ENCODE results near the gene SKIDA1. TPM values are rescaled to one million over a fixed set of nuclear protein-coding genes. Genes with fewer than 3 reads are reported as not detected.
A peak's percentile ranks its signal among the peaks of the same experiment; 100 is the strongest.

Gene SKIDA1
- total RNA-seq, 1 donor from 2014 or later: 2.6 TPM

DNA sequence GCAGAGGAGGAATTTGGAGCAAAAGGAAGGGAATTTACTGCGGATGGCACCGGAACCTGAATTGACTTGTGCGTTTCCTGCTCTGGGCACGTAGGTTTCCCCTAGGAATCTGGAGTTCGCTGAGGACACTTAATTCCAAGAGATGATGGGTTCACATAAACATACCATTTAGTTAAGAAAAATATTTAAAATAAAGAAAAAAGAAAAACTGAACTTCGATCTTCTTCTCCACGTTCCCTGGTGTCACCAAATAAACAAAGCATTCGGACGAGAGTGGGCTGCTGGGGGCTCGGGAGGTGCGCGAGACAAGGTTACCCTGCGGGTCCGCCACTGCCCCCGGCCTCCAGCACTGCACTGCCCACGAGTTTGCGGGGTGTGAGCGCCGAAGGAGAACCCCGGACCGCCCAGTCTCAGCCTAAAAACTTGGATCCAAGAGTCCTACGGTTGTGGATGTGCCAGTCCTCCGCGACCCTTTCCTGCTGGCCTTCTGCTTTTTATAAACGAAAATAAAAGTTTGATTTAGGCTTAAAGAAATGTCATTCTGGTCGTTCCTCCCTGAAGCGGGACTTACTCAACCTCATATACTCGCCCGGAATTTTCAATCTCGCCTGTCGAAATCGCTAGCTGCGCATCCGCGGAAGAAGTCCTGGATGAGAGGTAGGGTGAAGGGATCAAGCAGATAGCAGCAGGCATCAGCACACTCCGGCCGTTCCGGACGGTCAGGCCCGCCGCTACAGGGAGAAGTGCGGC lies 30.3 kb downstream of the SKIDA1 start:
- ATAC-seq (no peak), DNase-seq (ENCODE audit: missing footprints) (no peak)
- intact Hi-C loops (cut with DNase I): loop anchor here (1.0 to 10.0 kb wide), 4 partner anchors 217 to 730 kb away; no protein-coding TSS in a partner anchor

DNA sequence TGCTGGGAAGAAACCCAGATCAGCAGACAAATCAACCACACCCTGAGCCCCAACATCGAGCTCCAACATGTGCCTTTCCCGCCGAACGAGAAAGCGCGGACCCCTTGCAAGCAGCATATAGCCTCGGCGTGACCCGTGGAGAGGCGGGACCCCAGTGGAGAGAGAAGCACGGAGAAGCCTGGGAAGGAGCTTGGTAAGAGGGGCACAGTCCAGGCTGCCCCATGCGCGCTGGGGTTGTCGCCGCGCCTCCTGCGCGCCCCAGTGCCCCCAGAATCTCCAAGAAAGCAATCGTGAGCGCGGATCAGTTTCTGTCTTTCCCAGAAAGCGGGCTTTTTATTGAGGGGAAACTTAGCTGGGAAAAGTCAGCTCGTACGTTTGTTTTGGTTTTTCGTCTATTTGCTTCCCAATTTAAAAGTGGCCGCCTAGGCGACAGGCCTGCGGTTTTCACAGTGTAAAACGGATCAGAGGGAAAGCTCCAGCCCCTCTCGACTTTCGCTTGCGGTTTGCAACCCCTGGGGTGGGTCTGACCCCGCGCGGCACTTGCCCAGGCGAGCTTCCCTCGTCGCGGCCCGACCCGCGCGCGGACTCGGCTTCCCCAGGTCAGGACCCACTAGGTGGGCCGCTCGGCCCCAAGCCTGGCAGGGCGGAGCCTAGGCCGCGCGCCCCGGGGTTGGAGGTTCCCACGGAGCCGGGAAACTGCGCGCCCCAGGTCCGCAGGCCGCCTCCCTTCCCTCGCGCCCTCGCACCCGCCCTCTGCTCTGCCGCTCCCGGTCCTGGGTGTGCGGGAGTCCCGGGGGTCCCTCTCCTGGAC lies 31.1 kb downstream of the SKIDA1 start:
- peak; percentile 71 for DNase-seq (ENCODE audit: missing footprints)

DNA sequence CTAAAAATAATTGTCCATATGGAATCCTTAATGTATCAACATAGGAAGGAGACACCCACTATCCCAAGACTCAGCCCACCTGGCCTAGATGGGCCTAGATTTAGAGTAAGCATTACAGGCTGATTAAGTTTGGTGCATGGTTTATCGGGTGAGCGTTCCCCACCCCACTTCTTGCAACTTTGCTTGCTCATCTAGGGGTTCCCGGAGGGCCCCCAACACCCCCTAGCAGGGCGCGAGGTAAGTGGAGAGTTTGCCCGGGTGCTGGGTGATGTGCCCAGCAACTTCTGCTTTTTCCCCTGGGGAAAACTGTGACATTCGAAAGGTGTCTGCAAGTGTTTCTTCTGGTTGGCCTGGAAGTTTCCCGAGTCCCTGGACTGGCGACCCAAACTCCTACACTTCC lies 31.7 kb downstream of the SKIDA1 start:
- no peak for DNase-seq (ENCODE audit: missing footprints)
- ATAC-seq: no peak
- intact Hi-C loops (cut with DNase I): loop anchor here (2.0 to 10.0 kb wide), 3 partner anchors 419 to 731 kb away; no protein-coding TSS in a partner anchor

More for the DNA sequence above, 31.1 kb downstream of the SKIDA1 start:
- peak; percentile 42 for ATAC-seq
- intact Hi-C loops (cut with DNase I): loop anchor here (1.0 to 10.0 kb wide), 4 partner anchors 216 to 730 kb away; no protein-coding TSS in a partner anchor

DNA sequence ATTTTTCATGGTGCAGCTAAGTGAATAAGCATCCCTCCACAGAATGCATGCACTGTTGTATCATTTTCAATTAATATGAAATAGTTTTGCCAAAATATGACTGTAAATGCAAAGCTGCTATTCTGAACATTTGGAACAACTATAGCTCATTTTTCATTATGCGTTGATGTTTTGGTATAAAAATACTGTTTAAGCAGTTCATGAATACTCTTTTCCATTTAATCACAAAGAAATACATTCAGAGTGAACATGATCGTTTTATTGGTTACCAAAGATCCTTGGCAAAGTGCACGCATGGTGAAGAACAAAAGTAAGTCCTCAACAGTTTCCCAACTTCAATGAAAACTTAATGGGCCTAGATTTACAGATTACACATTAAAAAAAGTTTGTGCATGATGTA lies 33.1 kb downstream of the SKIDA1 start:
- DNase-seq (ENCODE audit: missing footprints): no peak
- no peak for ATAC-seq
- intact Hi-C loops (cut with DNase I): loop anchor here (10.0 kb wide), 2 partner anchors 418 to 732 kb away; no protein-coding TSS in a partner anchor

DNA sequence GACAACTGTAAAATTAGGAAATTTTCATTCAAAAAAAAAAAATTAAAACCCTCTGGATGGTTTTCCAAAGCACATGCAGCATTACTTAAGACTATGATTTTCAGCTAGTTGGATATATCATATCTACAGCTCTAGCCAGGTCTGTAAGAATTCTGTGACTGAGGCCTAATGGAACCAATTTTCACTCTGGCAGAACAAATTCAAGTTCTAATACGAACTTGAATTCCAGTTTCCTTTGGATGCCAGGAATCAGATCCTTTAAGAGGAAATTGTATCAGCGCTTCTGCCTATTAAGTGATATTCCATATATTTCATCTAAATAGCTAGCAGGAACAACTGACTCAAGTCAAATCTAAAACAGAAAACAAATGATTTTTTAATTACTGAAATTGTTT lies 34.8 kb downstream of the SKIDA1 start:
- no peak for DNase-seq (ENCODE audit: missing footprints)
- ATAC-seq: no peak
- intact Hi-C loops (cut with DNase I): loop anchor here (10.0 kb wide), 2 partner anchors 416 to 734 kb away; no protein-coding TSS in a partner anchor

DNA sequence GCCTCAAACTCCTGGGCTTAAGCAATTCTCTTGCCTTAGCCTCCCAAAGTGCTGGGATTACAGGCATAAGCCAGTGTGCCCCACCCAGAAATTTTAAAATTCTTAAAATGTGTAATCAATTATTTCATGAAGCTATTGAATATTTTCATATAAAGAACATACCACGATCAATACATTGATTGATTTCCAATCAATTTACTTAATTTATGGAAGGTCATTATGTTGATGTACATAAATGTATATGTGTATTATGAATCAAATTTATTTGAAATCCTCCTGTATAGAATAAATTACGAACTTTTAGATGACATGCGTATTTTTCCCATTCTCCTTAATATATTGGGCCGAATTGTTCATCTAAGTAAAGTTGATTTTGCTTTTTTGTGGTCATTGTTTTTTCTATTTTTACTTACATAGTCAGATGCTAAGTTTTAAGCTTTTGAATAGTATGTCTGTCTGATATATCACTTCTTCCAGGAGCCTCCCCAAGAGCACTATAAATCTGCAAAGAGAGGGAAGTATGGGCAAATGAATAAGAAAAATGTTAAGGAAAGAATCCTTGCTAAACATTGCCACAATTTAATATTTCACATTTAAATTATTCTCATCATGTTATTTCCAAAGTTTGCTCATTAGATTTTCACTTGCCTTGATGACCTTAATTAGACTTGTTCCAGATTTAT lies 35.3 kb downstream of the SKIDA1 start:
- ATAC-seq: no peak
- no peak for DNase-seq (ENCODE audit: missing footprints)
- intact Hi-C loops (cut with DNase I): loop anchor here (10.0 kb wide), 2 partner anchors 415 to 735 kb away; no protein-coding TSS in a partner anchor

DNA sequence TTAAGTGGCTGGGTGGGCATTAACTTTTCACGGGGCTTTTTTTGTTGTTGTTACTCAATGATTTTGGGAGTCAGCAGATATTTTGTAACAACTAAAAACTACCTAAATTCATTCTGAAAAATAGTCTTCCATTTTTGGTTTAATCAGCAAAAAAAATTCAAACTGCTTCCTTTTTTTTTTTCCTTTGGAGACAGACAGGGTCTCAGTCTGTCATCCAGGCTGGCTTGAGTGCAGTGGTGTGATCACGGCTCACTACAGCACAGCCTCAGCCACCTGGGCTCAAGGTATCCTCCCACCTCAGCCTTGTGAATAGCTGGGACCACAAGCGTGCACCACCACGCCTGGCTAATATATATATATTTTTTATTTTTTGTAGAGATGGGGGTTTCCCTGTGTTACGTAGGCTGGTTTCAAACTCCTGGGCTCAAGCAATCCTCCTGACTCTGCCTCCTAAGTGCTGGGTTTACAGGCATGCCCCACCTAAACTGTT lies 36.5 kb downstream of the SKIDA1 start:
- intact Hi-C loops (cut with DNase I): no loop called here
- ATAC-seq (no peak), DNase-seq (ENCODE audit: missing footprints) (no peak)

DNA sequence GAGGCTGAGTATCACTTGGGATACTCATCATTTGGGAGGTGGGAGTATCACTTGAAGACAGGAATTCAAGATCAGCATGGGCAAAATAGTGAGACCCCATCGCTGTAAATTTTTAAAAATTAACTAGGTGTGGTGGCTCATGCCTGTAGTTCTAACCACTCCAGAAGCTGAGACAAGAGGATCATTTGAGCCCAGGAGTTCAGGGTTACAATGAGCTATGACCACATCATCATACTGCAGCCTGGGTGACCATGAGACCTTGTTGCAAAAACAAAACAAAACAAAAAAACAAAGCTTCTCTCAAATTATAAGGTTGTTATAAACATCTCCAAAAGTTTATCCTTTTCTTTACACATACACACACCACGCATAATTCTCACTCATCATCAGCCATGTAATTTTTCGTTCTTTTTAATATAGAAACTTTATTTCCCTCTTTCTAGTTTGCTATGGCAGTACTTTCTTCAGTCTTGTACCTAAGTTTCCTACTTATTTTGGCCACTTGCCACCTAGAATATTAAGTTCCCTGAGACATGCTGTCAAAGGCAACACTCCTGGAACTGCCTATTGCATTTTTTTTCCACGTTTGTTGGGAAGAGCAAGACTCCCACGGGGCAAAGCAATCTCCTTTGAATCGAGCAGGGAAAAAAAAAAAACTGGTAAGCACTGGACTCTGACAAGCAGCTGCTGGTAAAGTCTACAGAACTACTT lies 37.1 kb downstream of the SKIDA1 start:
- intact Hi-C loops (cut with DNase I): no loop called here
- DNase-seq (ENCODE audit: missing footprints) (no peak), ATAC-seq (no peak)

DNA sequence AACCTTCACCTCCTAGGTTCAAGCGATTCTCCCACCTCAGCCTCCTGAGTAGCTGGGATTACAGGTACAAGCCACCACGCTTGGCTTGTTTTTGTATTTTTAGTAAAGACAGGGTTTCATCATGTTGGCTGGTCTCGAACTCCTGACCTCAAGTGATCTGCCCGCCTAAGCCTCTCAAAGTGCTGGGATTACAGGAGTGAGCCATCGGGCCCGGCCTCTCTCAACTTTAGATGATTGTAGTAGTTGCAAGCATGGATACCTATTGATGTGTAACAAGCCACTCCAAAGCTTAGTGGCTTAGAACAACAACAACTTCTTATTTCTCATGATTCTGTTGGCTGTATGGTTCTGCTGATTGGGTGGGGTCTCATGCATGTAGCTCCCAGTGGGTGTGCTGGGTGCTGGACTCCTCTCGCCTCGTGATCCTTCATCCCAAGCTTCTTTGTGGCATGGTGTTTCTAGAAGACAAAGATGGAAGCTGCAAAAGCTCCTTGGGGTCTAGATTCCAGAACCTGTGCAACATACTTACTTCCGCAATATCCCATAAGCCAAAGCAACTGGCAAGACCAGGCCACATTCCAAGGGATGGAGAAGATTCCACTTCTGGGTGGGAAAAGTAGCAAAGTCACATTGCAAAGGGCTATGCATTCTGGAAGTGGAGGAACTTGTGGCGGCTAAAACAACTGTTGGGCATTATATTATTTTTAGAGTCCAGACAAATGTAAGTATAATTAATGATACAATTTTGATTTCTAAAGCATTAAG lies 37.9 kb downstream of the SKIDA1 start:
- intact Hi-C loops (cut with DNase I): no loop called here
- ATAC-seq (no peak), DNase-seq (ENCODE audit: missing footprints) (no peak)

DNA sequence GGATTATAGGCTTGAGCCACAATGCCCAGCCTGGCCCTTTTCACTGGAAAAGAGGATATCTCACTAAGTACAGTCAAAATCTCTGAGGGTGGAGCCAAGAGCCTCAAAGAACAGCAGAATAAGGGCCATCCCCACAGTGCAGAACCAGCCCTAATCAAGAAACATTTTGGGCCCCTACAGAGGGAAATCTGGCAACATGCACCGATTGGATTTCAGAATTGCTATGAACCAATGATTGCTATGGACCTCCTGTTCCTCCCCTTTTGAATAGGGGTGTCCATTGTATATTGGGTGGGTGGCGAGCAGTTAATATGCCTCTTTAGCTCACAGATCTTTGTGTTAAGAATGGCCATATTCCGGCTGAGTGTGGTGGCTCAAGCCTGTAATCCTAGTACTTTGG lies 42.7 kb downstream of the SKIDA1 start:
- intact Hi-C loops (cut with DNase I): no loop called here
- no peak for DNase-seq (ENCODE audit: missing footprints)

DNA sequence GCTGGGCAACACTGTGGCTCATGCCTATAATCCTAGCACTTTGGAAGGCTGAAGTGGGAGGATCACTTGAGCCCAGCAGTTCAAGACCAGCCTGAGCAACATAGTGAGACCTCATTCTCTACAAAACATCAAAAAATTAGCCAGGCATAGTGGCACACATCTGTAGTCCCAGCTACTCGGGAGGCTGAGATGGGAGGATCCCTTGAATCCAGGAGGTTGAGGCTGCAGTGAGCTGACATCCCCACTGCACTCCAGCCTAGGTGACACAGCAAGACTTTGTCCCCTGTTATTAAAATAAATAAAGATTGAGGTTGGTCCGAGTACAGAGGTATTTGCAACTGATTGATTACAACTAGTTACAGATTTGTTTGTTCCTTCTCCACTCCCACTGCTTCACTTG lies 44.1 kb downstream of the SKIDA1 start:
- DNase-seq (ENCODE audit: missing footprints) (no peak), ATAC-seq (no peak)
- intact Hi-C loops (cut with DNase I): no loop called here

More for the DNA sequence above, 42.7 kb downstream of the SKIDA1 start:
- no peak for ATAC-seq

DNA sequence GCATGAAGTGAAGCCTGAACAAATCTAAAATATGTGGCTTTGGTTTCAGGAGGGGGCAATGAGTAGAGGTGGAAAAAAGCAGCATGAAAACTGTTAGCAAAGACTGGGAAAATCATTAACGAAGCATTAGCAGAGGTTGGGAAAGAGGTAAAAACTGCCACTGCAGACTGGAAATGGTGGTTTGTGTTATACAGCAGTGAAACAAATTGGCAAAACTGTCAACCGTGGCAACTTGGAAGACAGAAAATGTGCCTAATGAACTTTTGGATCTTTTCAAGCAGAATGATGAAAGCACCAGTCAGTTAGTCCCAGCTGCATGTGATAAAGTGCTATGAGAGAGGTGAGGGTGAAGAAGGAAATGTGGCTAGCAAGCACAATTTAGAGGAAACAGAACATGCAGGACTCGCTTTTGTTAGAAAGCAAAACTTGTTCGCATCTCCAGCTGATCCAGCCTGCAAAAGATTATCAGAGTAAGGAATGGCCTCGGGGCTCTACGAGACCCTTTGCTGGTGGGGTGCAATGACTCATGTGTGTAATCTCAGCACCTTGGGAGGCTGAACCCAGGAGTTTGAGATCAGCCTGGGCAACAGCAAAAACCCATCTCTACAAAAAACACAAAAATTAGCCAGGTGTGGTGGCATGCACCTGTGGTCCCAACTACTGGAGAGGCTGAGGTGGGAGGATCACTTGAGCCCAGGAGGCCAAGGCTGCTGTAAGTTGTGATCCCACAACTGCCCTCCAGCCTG lies 45.7 kb downstream of the SKIDA1 start:
- DNase-seq (ENCODE audit: missing footprints): no peak
- no peak for ATAC-seq
- intact Hi-C loops (cut with DNase I): no loop called here

DNA sequence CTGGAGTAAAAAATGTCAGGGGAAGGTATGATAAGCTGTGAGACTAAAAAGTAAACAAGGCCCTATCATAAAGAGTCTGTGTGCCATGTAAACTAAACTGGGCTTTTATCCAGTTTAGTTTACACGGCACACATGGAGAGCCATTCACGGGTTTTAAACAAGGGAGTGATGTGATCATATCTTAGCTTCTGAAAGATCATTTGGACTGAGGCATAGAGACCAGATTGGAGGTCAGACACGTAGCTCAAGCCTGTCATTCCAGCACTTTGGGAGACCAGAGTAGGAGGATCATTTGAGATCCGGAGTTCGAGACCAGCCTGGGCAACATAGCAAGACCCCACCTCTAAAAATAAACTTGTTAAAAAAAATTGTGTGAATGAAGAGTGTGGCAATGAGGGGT lies 50.1 kb downstream of the SKIDA1 start:
- intact Hi-C loops (cut with DNase I): no loop called here
- no peak for DNase-seq (ENCODE audit: missing footprints)
- ATAC-seq: no peak

DNA sequence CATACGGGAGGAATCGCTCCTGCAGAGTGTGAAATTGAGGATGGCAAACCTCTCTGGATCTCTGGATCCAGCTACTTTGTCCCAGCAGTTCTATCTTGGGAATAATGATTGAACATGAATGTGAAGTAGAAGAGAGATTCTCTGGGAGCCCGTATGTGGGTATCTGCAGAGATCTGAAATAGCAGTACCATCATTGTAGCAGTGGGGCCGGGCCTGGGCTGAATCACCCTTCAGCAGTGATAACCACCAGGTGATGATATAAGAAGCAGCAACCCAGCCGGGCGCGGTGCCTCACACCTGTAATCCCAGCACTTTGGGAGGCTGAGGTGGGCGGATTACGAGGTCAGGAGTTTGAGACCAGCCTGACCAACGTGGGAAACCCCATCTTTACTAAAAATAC lies 51.9 kb downstream of the SKIDA1 start:
- intact Hi-C loops (cut with DNase I): no loop called here
- DNase-seq (ENCODE audit: missing footprints): no peak
- no peak for ATAC-seq

DNA sequence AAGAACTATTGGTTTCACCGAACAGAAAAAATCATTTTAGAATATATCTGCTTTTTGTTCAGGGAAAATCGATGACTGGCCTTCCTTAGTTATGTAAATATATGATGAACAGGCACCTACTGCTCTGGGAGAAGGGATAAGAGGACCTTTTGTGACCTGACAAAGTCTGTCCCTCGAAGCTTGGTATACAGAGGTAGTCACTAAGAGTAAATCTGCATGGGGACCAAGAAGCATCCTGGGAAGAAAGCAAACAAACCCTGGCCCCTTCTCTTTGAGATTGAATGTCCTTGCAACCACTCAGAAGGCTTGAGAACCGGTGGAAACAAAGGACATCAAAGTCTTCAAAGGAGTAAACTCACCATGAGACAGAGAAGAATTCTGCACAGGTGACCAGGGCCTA lies 52.3 kb downstream of the SKIDA1 start:
- DNase-seq (ENCODE audit: missing footprints): no peak
- intact Hi-C loops (cut with DNase I): no loop called here
- ATAC-seq: no peak

DNA sequence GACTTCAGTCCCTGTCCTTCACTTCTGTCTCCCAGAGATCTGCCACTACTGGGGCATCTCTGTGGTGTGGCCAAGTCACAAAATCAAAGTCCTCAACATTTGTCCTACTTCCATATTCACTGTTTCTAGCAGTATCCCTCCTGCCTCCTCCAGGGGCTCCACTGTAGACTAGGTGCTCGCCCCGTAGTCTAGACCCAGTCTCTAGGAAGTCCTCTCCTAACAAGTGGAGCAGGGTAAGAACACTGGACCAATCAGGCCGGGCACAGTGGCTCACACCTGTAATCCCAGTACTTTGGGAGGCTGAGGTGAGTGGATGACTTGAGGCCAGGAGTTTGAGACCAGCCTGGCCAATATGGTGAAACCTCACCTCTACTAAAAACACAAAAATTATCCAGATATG lies 57.4 kb downstream of the SKIDA1 start:
- DNase-seq (ENCODE audit: missing footprints) (no peak), ATAC-seq (no peak)

DNA sequence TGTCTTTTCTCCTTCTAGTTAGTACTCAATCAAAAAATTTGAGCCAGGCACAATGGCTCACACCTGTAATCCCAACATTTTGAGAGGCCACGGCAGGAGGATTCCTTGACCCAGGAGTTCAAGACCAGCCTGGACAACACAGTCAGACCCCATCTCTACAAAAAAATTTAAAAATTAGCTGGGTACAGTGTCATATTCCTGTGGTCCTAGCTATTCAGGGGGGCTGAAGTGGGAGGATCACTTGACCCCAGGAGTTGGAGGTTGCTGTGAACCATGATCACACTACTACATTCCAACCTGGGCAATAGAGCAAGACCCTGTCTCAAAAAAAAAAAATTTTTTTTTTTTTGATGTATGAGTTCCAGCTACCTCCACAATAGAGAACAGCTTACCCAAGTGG lies 57.8 kb downstream of the SKIDA1 start:
- intact Hi-C loops (cut with DNase I): no loop called here
- ATAC-seq: no peak
- DNase-seq (ENCODE audit: missing footprints): no peak

More for the DNA sequence above, 57.4 kb downstream of the SKIDA1 start:
- intact Hi-C loops (cut with DNase I): no loop called here
